Fibroblast of lung (primary cell): ENCODE measurements around the gene ZNF219. TPM values are rescaled to one million over a fixed set of nuclear protein-coding genes. Genes with fewer than 3 reads are reported as not detected.
A peak's percentile ranks its signal among the peaks of the same experiment; 100 is the strongest.

Experiments
- DNase-seq, 2 donors: peaks; one replicate each; pipeline versions ENCODE4 v3.0.0 to v3.0.0-alpha.2; 2010; ENCODE audit warnings: low read depth in 2 of 2
- H2AFZ ChIP-seq: 2 replicates; pipeline ENCODE4 v1.5.1; 2012; ENCODE audit warnings: low read length, control low read depth, inconsistent platforms
- H3K27ac ChIP-seq: 2 replicates; pipeline ENCODE4 v1.5.1; 2011; ENCODE audit warnings: low read length, control low read depth; ENCODE audit not compliant: insufficient read depth
- H3K27me3 ChIP-seq: 2 replicates; pipeline ENCODE4 v1.5.1; 2011; ENCODE audit warnings: mild to moderate bottlenecking, low read length; ENCODE audit not compliant: control insufficient read depth, insufficient read depth
- H3K36me3 ChIP-seq: 2 replicates; pipeline ENCODE4 v1.5.1; 2011; ENCODE audit warnings: low read length; ENCODE audit not compliant: control insufficient read depth, insufficient read depth
- H3K4me1 ChIP-seq: 2 replicates; pipeline ENCODE4 v1.5.1; 2011; ENCODE audit warnings: low read length; ENCODE audit not compliant: control insufficient read depth, insufficient read depth; ENCODE audit errors: extremely low read depth
- H3K4me2 ChIP-seq: 2 replicates; pipeline ENCODE4 v1.5.1; 2011; ENCODE audit warnings: low read length, control low read depth; ENCODE audit not compliant: insufficient read depth; ENCODE audit errors: extremely low read depth
- H3K4me3 ChIP-seq, 4 experiments: fragments of 200-600 bp in 1 of 4; sonication (generic) in 1 of 4; replicated peaks in 1 of 4; 2 replicates each; pipeline ENCODE4 v1.5.1; 2011 to 2016; ENCODE audit warnings: low read length in 4 of 4, low read depth in 3 of 4, mild to moderate bottlenecking in 3 of 4, control low read depth in 2 of 4, inconsistent platforms in 1 of 4, mixed read lengths in 1 of 4; ENCODE audit not compliant: insufficient read depth in 1 of 4; ENCODE audit errors: control extremely low read depth in 1 of 4
- H3K79me2 ChIP-seq: 2 replicates; pipeline ENCODE4 v1.5.1; 2012; ENCODE audit warnings: mild to moderate bottlenecking, low read length, inconsistent platforms; ENCODE audit not compliant: control insufficient read depth, insufficient read depth
- H3K9ac ChIP-seq: 2 replicates; pipeline ENCODE4 v1.5.1; 2011; ENCODE audit warnings: mild to moderate bottlenecking, low read length, control low read depth; ENCODE audit not compliant: insufficient read depth
- H3K9me3 ChIP-seq: 2 replicates; pipeline ENCODE4 v1.5.1; 2012; ENCODE audit warnings: low read depth, low read length; ENCODE audit not compliant: control insufficient read depth, insufficient read depth
- H4K20me1 ChIP-seq: 2 replicates; pipeline ENCODE4 v1.5.1; 2011; ENCODE audit warnings: low read length; ENCODE audit not compliant: control insufficient read depth, insufficient read depth; ENCODE audit errors: extremely low read depth
- CTCF ChIP-seq, 2 donors: IDR thresholded peaks in 1 of 2; conservative IDR thresholded peaks in 1 of 2; 1 replicate in 1 of 2; 2 replicates in 1 of 2; pipeline ENCODE4 v1.5.1; 2011 to 2012; ENCODE audit warnings: low read length in 2 of 2, control low read depth in 1 of 2, inconsistent platforms in 1 of 2, low read depth in 1 of 2, mild to moderate bottlenecking in 1 of 2
- EZH2 ChIP-seq: IDR thresholded peaks from 2 replicates; pipeline ENCODE4 v1.5.1; 2012; ENCODE audit warnings: low read length, control low read depth, mild to moderate bottlenecking; ENCODE audit errors: missing control alignments
- polyA plus RNA-seq, 2 donors: library from polyadenylated mRNA; depleted of rRNA in 1 of 2; stranded (reverse) in 1 of 2; unstranded in 1 of 2; fragments of >200 nt; gene quantifications; 2 replicates each; pipeline ENCODE4 v1.2.1, GENCODE V29; 2011 to 2012; ENCODE audit warnings: missing spikeins in 1 of 2
- total RNA-seq: library from RNA; depleted of rRNA; stranded (reverse); fragments of >200 nt; gene quantifications from 2 replicates; pipeline ENCODE4 v1.2.1, GENCODE V29; 2014

Gene ZNF219
- total and polyA plus RNA-seq, 2 donors (not counting 1 experiment from before 2014, with no cell fraction given): 2.2 to 4.6 TPM

GRCh38 chr14:21072781-21073339 is 25.6 kb downstream of the ZNF219 start:
- H3K27ac ChIP-seq: peak overlapping the region; percentile 96

GRCh38 chr14:21072031-21072473 is 26.4 kb downstream of the ZNF219 start:
- Histone ChIP-seq H3K27ac (peak overlapping the region; percentile 96), H3K4me3 (peak overlapping the region; percentile 46 to 74 (median 58)), H3K9me3 (no peaks in the 10 kb centered on the region), H3K9ac (peak overlapping the region; percentile 67), H3K36me3 (peaks cover 22% of the 10 kb centered on the region), H3K4me2 (peak overlapping the region; percentile 49), H3K79me2 (peaks cover 2% of the 10 kb centered on the region), H4K20me1 (no peaks in the 10 kb centered on the region), H3K4me1 (peaks cover 11% of the 10 kb centered on the region), H2AFZ (no peak overlapping the region), H3K27me3 (no peaks in the 10 kb centered on the region)
- peak; percentile 78 to 81 for DNase-seq
- TF ChIP-seq EZH2 (no peak), CTCF (conservative IDR thresholded peaks at IDR 0.05 in 1 of 2, IDR thresholded peaks at IDR 0.05 in 1 of 2; ENCODE audit: low read depth in 1 of 2, low read length in 2 of 2) (peak; percentile 12 to 22)

More at GRCh38 chr14:21072781-21073339, 25.6 kb downstream of the ZNF219 start:
- peaks cover 11% of the 10 kb centered on the region for H3K4me1 ChIP-seq
- H2AFZ ChIP-seq: no peak overlapping the region
- H3K9me3 ChIP-seq: no peaks in the 10 kb centered on the region
- no peak overlapping the region for H3K4me3 ChIP-seq
- H3K27me3 ChIP-seq: no peaks in the 10 kb centered on the region
- TF ChIP-seq EZH2 (no peak), CTCF (conservative IDR thresholded peaks at IDR 0.05 in 1 of 2, IDR thresholded peaks at IDR 0.05 in 1 of 2; ENCODE audit: low read depth in 1 of 2, low read length in 2 of 2) (no peak)
- H3K36me3 ChIP-seq: peaks cover 24% of the 10 kb centered on the region
- no peaks in the 10 kb centered on the region for H4K20me1 ChIP-seq
- H3K4me2 ChIP-seq: peak overlapping the region; percentile 49
- peaks cover 2% of the 10 kb centered on the region for H3K79me2 ChIP-seq
- no peak overlapping the region for H3K9ac ChIP-seq
- no peak for DNase-seq

GRCh38 chr14:21071225-21072030 is 27.0 kb downstream of the ZNF219 start:
- no peaks in the 10 kb centered on the region for H3K27me3 ChIP-seq
- H3K79me2 ChIP-seq: peaks cover 2% of the 10 kb centered on the region
- peak overlapping the region; percentile 96 for H3K27ac ChIP-seq
- no peaks in the 10 kb centered on the region for H3K9me3 ChIP-seq
- H3K4me2 ChIP-seq: peak overlapping the region; percentile 96
- H3K4me1 ChIP-seq: peaks cover 11% of the 10 kb centered on the region
- peaks cover 18% of the 10 kb centered on the region for H3K36me3 ChIP-seq
- H2AFZ ChIP-seq: no peak overlapping the region
- TF ChIP-seq EZH2 (no peak), CTCF (conservative IDR thresholded peaks at IDR 0.05 in 1 of 2, IDR thresholded peaks at IDR 0.05 in 1 of 2; ENCODE audit: low read depth in 1 of 2, low read length in 2 of 2) (peak in 1 of 2 donors; percentile 9)
- peak overlapping the region; percentile 64 to 74 (median 66) for H3K4me3 ChIP-seq
- peak overlapping the region; percentile 81 for H3K9ac ChIP-seq
- peak; percentile 95 to 98 for DNase-seq
- no peaks in the 10 kb centered on the region for H4K20me1 ChIP-seq
